GM18870 (cell line): Measurements from ENCODE around the gene FRMD4B.
A peak's percentile ranks its signal among the peaks of the same experiment; 100 is the strongest.
"Not testable (repeated sequence)": the region's sequence is repeated elsewhere in the genome, so short reads cannot be mapped to it uniquely, and the experiment has no call there.

Experiments
- ATAC-seq: cut with Tn5 transposase; IDR thresholded peaks from one replicate; pipeline ENCODE4 v1.9.1; 2021; ENCODE audit warnings: moderate library complexity; ENCODE audit not compliant: unreplicated experiment

FRMD4B gene

DNA sequence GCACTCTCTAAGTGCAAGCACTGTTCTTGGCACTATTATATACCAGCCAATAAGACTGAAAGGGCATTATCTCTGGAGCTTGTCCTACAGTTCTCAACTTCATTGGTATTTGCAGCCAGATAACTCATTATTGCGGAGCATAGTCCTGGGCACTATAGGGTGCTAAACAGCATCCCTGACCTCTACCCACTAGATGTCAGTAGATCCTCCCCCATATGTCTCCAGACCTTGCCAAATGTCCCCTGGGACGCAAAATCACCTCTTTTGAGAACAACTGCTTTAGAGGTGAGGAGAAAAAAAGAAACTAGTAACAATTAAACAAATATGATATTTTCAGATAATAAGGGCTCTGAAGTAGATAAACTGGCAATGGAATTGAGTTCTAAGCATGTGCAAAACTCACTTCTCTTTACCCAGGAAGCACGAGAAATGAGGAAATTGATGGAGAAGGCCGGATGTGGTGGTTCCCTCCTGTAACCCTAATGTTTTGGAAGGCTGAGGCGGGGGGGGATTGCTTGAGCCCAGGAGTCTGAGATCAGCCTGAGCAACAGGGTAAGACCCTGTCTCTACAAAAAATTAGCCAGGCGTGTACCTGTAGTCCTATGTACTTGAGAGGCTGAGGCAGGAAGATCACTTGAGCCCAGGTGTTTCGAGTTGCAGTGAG is 61.4 kb downstream of the FRMD4B start:
- ATAC-seq, result peak; percentile 50

DNA sequence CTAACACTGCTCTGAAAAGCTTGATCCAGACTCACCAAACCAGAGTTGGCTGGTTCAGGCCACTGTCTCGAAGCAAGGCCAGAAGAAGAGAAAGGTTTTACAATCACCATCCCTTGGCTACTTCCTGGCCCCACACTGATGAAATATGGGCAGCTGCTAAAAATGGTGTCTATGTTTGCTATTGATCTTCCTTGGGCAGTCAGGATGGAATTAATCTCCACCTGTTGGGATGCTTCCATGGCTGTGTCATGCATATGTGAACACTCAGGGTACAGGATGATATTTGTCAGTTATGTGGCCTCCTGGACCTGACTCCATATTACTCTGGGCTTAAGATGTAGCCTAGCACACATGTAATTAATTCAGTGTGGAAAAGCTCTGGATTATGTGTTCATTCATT is 61.9 kb downstream of the FRMD4B start:
- ATAC-seq, result no peak

- not testable (repeated sequence) for ATAC-seq
Measured at GRCh38 chr3:69322512-69322911, 63.4 kb downstream of the FRMD4B start.

DNA sequence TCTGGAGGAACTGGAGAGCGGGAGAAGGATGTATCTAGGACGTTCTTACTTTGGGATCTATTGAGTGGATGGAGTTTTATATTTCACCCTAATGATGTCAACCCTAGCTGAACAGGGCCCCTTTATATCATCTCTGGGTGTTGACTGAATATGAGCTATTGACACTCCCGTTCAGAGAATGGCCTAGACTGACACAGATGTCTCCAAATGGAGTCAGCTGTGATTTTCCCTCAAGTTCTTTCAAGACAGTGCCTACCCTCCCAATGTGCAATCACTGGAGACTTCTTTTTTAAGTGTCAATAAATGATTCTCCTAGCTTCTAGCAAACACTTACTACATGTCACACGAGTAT is 63.8 kb downstream of the FRMD4B start:
- no peak for ATAC-seq

DNA sequence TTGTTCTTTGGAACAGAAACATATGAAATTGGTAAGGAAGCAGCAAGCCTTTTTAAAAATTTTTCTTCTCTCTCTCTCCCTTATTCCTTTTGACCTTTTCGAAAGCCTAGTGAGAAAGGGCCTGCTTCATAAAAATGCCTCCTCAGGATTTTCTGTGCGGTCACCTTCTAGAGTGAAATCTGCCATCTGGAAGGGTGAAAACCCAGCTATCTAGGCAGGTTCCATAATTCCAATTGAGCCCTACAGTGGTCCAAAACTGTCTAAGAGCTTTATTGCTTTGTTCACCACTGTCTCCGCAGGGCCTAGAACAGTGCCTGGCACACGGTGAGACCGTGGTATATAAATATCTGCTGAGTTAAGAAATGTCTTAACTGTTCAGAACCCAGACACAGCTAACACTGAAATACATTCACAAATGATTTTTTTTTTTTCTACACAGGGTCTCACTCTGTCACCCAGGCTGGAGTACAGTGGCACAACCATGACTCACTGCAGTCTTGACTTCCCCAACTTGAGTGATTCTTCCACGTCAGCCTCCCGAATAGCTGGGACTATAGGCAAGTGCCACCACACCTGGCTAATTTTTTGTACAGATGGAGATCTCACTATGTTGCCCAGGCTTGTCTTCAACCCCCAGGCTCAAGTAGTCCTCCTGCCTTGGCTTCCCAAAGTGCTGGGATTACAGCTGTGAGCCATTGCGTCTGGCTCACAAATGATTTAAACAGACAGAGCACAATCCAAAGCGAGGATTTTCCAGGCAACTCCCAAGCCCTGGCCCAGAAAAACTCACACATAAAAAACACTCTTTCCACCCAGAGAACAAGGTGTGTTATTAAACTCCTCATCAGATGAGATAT is 64.4 kb downstream of the FRMD4B start:
- no peak for ATAC-seq

DNA sequence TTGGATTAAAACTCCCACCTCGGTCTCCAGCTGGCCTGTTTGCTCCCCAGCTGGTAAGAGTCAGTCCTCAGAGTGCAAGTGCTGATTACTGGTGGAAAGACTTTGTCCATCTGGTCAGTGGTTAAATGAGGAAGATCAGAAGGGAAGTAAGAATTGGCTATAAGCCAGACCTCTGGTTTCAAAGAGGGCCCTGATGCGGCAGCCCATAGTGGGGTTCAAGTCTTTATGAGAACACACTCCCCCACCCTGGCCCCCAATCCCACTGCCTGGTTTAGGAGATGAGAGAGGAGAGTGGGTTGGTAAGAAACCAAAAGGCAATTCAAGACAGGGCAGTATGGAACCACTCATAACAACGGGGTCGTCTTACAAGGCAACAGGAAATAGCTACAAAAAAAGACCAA is 65.0 kb downstream of the FRMD4B start:
- peak; percentile 45 for ATAC-seq

DNA sequence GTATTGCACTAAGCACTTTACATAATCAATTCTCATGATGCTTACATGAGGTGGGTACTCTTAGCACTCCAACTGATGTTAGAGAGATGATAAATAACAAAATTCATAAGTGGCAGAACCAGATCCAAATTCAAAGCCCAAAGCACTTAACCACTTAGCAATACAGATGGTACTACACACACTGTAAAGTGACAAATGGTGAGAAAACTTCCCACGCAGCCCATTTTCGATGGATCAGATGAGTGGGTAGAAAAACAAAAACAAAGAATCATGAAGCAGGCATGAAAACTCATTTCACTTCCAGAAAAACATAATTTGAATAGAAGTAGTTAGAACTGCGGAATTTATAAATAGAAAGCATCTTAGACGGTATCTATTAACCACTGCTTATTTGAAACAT is 66.2 kb downstream of the FRMD4B start:
- ATAC-seq, result no peak

DNA sequence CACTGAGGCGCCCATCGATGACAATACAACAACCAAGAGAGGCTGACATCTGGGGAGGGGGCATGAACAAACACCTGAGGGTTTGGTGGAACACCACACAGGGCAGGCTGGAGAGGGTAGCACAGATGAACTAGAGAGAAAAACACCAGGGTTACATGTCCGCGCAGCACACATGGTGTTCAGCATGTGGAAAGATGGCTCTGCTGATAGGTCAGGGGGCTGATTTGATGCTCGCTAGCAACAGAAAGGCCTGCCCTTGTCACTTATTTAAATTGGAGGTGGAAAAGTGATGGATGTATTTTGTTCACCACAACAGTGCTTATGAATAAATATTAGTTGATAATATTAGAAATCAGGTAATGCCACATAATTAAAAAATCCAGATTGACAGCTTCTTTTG is 67.5 kb downstream of the FRMD4B start:
- ATAC-seq, result no peak

GRCh38 chr3:69313251-69313650 is 72.6 kb downstream of the FRMD4B start:
- no peak for ATAC-seq

- no peak for ATAC-seq
Measured at GRCh38 chr3:69309814-69310213, 76.1 kb downstream of the FRMD4B start.

- ATAC-seq, result peak; percentile 98
Measured at GRCh38 chr3:69306239-69307185, 79.4 kb downstream of the FRMD4B start.

GRCh38 chr3:69305011-69305410 is 80.9 kb downstream of the FRMD4B start:
- ATAC-seq, result no peak

DNA sequence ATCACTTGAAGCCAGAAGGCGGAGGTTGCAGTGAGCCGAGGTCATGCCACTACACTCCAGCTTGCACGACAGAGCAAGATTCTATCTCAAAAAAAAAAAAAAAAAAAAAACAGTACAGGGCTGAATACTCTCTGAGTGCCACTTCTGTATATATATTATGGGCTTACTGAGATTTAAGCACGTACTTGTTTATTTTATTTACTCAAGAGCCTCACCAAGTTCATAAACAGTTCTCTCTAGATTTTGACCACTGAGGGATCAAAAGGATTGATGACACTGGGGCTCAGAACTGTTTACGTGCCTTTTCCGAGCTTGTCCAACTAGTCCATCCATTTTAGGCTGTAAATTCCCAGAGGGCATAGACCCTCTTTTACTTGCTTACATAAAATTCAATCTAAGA is 81.5 kb downstream of the FRMD4B start:
- ATAC-seq, result no peak

- ATAC-seq, result no peak
Measured at GRCh38 chr3:69300296-69300695, 85.6 kb downstream of the FRMD4B start.

DNA sequence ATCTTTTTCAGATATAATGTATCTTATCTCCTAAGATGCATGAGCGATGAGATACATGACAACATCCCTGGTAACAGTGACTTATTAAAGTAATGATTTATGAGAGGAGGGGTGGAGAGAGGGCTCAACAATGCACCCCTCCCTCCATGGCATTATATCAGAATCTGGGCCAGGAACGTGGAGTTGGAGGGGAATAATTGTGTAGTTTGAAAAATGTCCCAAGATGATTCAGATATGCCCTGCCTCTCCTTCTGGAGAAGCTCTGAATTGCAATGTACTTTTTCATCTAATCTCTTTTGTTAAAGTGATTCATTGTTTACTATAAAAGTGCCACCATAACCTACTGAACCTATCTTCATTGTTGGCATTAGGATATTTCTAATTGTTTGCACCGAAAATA is 86.5 kb downstream of the FRMD4B start:
- ATAC-seq, result no peak

DNA sequence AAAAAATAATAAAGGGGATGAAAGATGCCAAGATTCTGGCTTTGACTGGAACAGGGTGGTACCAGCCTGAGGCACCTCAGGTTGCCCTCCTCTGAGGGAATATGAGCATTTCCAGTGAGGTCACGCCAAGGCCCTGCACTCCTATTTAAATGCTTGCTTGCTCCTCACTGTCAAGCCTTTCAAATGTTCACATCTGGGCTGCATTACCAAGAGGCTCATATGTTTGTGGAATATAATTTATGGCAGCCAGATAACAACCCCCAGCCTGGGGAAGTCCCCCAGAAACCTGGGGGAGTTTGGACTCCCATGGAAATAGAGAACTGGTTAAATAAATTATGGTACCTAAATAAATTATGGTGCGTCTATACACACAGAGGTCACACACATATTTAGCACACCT is 88.4 kb downstream of the FRMD4B start:
- no peak for ATAC-seq

DNA sequence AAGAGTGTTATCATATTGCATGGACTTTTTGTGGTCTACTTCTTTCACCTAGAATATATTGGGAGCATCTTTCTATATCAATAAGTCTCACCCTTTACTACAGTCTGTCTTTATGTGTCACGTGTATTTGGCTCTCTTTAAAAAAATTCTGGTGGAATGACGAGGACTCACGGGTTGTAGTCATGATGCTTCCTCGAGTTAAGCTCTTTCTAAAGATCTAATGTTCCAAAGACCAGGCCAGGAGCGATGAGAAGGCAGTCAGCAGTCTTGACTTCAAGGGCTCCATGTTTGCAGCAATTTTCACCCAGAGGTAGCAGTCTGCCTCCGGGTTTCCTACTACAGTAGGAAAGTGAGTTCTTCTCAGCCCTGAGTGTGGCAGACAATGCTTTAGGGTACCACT is 88.9 kb downstream of the FRMD4B start:
- ATAC-seq, result no peak

DNA sequence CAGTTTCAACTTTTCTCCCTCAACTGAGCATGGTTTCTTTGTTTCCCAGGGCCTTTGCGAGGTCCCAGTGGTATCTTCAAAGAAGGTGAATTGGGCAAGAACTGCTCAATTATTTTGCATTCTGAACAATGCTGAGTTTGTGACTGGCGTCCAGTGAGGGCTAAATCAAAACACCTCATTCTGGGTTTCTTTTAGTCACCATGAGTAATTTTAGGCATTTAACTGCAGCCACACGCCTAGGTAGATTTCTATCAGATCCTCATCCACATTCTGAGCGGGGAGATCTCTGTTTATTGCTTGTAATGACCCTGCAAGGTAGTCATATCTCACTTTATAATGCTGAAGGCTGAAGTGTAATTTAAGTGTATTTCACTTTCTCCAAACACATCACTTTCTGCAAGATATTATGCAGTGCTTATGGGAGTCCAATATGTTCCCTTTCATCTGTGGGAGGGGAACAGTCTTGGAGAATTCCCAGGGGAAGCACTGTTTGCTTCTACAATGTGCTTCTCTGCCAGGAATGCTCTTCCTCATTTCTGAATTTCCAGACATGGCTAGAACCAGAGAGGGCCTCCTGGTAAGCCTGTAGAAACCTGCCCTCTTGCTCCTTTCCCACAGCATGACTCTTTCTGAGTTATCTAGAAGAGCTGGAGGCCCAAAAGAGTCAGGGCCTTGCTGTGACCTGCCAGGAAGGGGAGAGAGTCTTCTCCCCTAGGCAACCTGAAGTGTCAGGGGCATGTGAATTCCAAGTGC is 91.7 kb downstream of the FRMD4B start:
- no peak for ATAC-seq

DNA sequence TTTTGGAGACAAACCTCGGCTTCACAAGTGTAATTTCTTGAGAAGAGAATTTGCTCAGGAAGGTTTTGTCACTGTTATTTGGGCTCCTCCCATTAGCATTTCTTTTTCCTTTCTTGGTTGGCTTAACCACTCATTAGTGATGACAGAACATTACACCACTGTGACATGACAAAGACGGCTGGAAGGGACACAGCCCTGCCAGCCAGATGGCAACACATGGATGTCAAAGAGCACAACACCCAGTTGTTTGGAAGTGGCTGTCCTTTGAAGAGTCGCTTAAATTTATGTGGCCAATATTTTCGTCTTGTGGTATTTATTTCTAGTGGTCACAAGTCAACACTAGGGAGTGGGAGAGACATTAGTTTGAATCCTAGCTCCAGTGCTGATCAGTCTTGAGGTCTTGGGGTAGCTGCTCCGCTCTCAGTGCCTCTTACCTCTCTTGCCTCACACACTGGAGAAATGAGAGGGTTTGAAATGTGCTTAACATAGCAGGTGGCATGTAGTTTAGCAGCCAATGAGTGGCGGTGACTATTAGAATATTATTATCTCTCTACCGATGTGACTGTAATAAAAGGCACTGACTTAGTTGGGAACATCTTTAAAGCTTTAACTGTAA is 92.8 kb downstream of the FRMD4B start:
- no peak for ATAC-seq

DNA sequence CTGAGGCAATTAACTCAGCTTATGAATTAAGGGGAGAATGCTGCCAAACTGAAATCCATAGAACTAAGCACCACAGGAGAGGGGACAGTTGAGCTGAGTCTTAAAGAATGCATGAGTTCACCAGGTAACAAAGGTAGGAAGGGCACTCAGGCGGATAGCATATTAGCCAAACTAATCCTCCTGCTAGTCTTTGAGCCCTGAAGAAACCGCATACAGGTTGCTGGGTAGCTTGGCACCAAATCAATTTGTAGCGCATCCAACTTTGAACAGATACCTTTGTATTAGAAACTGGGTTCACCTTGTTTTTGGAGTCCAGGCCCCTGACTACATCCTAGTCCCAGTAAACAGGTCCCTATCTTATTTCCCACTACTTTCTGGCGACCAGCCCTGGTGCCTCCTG is 93.7 kb downstream of the FRMD4B start:
- ATAC-seq, result no peak
